GM12878 (cell line): ENCODE results near the gene NKTR. TPM values are rescaled to one million over a fixed set of nuclear protein-coding genes. Genes with fewer than 3 reads are reported as not detected.

Experiments used
- BRCA1 ChIP-seq: IDR thresholded peaks from 2 replicates; pipeline ENCODE4 v1.6.1; 2011; ENCODE audit warnings: low read depth, low read length, improper control_type of control experiment
- CUX1 ChIP-seq: IDR thresholded peaks from 2 replicates; pipeline ENCODE4 v1.6.1; 2012; ENCODE audit warnings: improper control_type of control experiment, low read depth, low read length; ENCODE audit not compliant: insufficient replicate concordance
- IKZF1 ChIP-seq: fragments of 450-650 bp; conservative IDR thresholded peaks from 2 replicates; pipeline ENCODE4 v1.6.1; 2017; ENCODE audit warnings: antibody characterized with exemption, mild to moderate bottlenecking
- MXI1 ChIP-seq: fragments of 150-350 bp; IDR thresholded peaks from 2 replicates; pipeline ENCODE4 v1.6.1; 2011; ENCODE audit warnings: low read depth, mild to moderate bottlenecking, inconsistent platforms, low read length, improper control_type of control experiment
- NKRF ChIP-seq: fragments of 450-650 bp; conservative IDR thresholded peaks from 2 replicates; pipeline ENCODE4 v1.6.1; 2017; ENCODE audit warnings: mild to moderate bottlenecking, moderate library complexity
- polyA plus RNA-seq, 11 experiments: library from polyadenylated mRNA; depleted of rRNA in 4 of 11; unstranded in 6 of 11; stranded (reverse) in 5 of 11; fragments of >200 nt; fragmentation: Nextera tagmentation in 4 of 11; fragmentation: Illumina TruSeq in 1 of 11; extraction: Ambion mirVana in 4 of 11; extraction: Trizol in 1 of 11; gene quantifications; 1 replicate in 1 of 11; 2 replicates in 10 of 11; pipeline versions ENCODE4 v1.2.1 to v1.2.3, GENCODE V29; 2011 to 2016; ENCODE audit warnings: inconsistent platforms in 2 of 11, missing spikeins in 2 of 11, low read depth in 1 of 11
- total RNA-seq, 4 experiments: library from RNA; depleted of rRNA in 3 of 4; stranded (reverse); fragments of >200 nt in 3 of 4; fragmentation: Illumina TruSeq in 1 of 4; extraction: Trizol in 1 of 4; gene quantifications; 2 replicates each; pipeline versions ENCODE4 v1.2.1 to v1.2.3, GENCODE V29; 2013 to 2021
- TF ChIP-seq, protein P1 (sequence below): fragments of 450-650 bp; IDR thresholded peaks from 2 replicates; pipeline ENCODE4 v1.6.1; 2017; ENCODE audit warnings: mild to moderate bottlenecking, moderate library complexity
- TF ChIP-seq, protein P2 (sequence below): fragments of 450-650 bp; IDR thresholded peaks from 2 replicates; pipeline ENCODE4 v1.6.1; 2016; ENCODE audit warnings: mild to moderate bottlenecking
- TF ChIP-seq, protein P3 (sequence below): fragments of 450-650 bp; formaldehyde crosslinking; IDR thresholded peaks from 2 replicates; pipeline ENCODE4 v1.4.0; 2022; ENCODE audit warnings: mild to moderate bottlenecking, moderate library complexity

The NKTR gene
- total and polyA plus RNA-seq, 10 of the 15 experiments (the other 5 are each of a cell fraction or from before 2014, with no cell fraction given), result 15.3 to 91.9 (median 55.3) TPM

GRCh38 chr3:42690191-42690590, 89.7 kb downstream of the NKTR start (continued):
- TF ChIP-seq CUX1 (no peak), IKZF1 (no peak), MXI1 (no peak), BRCA1 (no peak), NKRF (no peak)
- TF ChIP-seq, protein P1, sequence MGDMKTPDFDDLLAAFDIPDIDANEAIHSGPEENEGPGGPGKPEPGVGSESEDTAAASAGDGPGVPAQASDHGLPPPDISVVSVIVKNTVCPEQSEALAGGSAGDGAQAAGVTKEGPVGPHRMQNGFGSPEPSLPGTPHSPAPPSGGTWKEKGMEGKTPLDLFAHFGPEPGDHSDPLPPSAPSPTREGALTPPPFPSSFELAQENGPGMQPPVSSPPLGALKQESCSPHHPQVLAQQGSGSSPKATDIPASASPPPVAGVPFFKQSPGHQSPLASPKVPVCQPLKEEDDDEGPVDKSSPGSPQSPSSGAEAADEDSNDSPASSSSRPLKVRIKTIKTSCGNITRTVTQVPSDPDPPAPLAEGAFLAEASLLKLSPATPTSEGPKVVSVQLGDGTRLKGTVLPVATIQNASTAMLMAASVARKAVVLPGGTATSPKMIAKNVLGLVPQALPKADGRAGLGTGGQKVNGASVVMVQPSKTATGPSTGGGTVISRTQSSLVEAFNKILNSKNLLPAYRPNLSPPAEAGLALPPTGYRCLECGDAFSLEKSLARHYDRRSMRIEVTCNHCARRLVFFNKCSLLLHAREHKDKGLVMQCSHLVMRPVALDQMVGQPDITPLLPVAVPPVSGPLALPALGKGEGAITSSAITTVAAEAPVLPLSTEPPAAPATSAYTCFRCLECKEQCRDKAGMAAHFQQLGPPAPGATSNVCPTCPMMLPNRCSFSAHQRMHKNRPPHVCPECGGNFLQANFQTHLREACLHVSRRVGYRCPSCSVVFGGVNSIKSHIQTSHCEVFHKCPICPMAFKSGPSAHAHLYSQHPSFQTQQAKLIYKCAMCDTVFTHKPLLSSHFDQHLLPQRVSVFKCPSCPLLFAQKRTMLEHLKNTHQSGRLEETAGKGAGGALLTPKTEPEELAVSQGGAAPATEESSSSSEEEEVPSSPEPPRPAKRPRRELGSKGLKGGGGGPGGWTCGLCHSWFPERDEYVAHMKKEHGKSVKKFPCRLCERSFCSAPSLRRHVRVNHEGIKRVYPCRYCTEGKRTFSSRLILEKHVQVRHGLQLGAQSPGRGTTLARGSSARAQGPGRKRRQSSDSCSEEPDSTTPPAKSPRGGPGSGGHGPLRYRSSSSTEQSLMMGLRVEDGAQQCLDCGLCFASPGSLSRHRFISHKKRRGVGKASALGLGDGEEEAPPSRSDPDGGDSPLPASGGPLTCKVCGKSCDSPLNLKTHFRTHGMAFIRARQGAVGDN, result no peak
- TF ChIP-seq, protein P2, sequence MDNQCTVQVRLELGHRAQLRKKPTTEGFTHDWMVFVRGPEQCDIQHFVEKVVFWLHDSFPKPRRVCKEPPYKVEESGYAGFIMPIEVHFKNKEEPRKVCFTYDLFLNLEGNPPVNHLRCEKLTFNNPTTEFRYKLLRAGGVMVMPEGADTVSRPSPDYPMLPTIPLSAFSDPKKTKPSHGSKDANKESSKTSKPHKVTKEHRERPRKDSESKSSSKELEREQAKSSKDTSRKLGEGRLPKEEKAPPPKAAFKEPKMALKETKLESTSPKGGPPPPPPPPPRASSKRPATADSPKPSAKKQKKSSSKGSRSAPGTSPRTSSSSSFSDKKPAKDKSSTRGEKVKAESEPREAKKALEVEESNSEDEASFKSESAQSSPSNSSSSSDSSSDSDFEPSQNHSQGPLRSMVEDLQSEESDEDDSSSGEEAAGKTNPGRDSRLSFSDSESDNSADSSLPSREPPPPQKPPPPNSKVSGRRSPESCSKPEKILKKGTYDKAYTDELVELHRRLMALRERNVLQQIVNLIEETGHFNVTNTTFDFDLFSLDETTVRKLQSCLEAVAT, result no peak
- TF ChIP-seq, protein P3, sequence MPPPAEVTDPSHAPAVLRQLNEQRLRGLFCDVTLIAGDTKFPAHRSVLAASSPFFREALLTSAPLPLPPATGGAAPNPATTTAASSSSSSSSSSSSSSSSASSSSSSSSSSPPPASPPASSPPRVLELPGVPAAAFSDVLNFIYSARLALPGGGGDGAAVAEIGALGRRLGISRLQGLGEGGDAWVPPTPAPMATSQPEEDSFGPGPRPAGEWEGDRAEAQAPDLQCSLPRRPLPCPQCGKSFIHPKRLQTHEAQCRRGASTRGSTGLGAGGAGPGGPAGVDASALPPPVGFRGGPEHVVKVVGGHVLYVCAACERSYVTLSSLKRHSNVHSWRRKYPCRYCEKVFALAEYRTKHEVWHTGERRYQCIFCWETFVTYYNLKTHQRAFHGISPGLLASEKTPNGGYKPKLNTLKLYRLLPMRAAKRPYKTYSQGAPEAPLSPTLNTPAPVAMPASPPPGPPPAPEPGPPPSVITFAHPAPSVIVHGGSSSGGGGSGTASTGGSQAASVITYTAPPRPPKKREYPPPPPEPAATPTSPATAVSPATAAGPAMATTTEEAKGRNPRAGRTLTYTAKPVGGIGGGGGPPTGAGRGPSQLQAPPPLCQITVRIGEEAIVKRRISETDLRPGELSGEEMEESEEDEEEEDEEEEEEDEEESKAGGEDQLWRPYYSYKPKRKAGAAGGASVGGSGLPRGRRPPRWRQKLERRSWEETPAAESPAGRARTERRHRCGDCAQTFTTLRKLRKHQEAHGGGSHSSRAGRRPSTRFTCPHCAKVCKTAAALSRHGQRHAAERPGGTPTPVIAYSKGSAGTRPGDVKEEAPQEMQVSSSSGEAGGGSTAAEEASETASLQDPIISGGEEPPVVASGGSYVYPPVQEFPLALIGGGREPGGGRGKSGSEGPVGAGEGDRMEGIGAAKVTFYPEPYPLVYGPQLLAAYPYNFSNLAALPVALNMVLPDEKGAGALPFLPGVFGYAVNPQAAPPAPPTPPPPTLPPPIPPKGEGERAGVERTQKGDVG (CRISPR knock-in tag), result no peak
